IMR-90 (cell line): ENCODE results near the gene ZBTB38. TPM values are rescaled to one million over a fixed set of nuclear protein-coding genes. Genes with fewer than 3 reads are reported as not detected.

Experiments used
- ATAC-seq: fragments of 200-7000 bp; cut with Tn5 transposase; 2 replicates; pipeline ENCODE4 v1.9.1; 2020; ENCODE audit warnings: low read depth, mild to moderate bottlenecking, moderate library complexity
- BruUV-seq: library from RNA; stranded (reverse); fragments of 400-500 nt; replicated peaks from 2 replicates; lab custom pipeline; 2021; lab: Mats Ljungman, UMichigan
- CTCF ChIA-PET: fragments of 300-600 bp; formaldehyde crosslinking; extraction: SDS; loops from one replicate; lab custom pipeline; 2021; ENCODE audit warnings: antibody characterized with exemption; lab: Yijun Ruan, JAX
- POLR2A ChIA-PET: fragments of 300-600 bp; sonication (Branson Sonifier 250); formaldehyde crosslinking; loops from one replicate; lab custom pipeline; 2022; ENCODE audit warnings: antibody characterized with exemption; ENCODE audit not compliant: unreplicated experiment; lab: Charles Lee
- DNase-seq: peaks from one replicate; pipeline ENCODE4 v3.0.0; 2013
- H2AFZ ChIP-seq: replicated peaks from 2 replicates; pipeline ENCODE3; 2013; ENCODE audit warnings: low read length, mild to moderate bottlenecking; ENCODE audit not compliant: poor library complexity
- H2AK5ac ChIP-seq: 2 replicates; pipeline ENCODE4 v1.6.1; 2013; ENCODE audit warnings: low read depth, low read length, inconsistent platforms
- H2AK9ac ChIP-seq: replicated peaks from 2 replicates; pipeline ENCODE3; 2013; ENCODE audit warnings: mild to moderate bottlenecking, low read depth, low read length, moderate library complexity; ENCODE audit not compliant: poor library complexity
- H2BK120ac ChIP-seq: 2 replicates; pipeline ENCODE4 v1.6.1; 2013; ENCODE audit warnings: low read depth, low read length, inconsistent platforms
- H2BK15ac ChIP-seq: 3 replicates; pipeline ENCODE4 v1.6.1; 2013; ENCODE audit warnings: low read depth, low read length, inconsistent platforms
- H2BK20ac ChIP-seq: 2 replicates; pipeline ENCODE4 v1.6.1; 2013; ENCODE audit warnings: low read depth, mild to moderate bottlenecking, inconsistent platforms, low read length, moderate library complexity
- H2BK5ac ChIP-seq: 2 replicates; pipeline ENCODE4 v1.6.1; 2013; ENCODE audit warnings: mild to moderate bottlenecking, low read depth, low read length, inconsistent platforms; ENCODE audit not compliant: poor library complexity, severe bottlenecking
- H3K14ac ChIP-seq: replicated peaks from 2 replicates; pipeline ENCODE4 v1.6.1; 2013; ENCODE audit warnings: low read depth, low read length, inconsistent platforms
- H3K18ac ChIP-seq: 2 replicates; pipeline ENCODE4 v1.6.1; 2013; ENCODE audit warnings: low read depth, low read length, control low read depth
- H3K23ac ChIP-seq: 2 replicates; pipeline ENCODE4 v1.6.1; 2013; ENCODE audit warnings: low read depth, low read length, inconsistent platforms
- H3K27ac ChIP-seq: 2 replicates; pipeline ENCODE4 v1.5.1; 2013; ENCODE audit warnings: mild to moderate bottlenecking, control low read depth, low read length; ENCODE audit not compliant: insufficient read depth
- H3K27me3 ChIP-seq: 2 replicates; pipeline ENCODE4 v1.6.1; 2013; ENCODE audit warnings: low read length; ENCODE audit not compliant: control insufficient read depth, insufficient read depth
- H3K36me3 ChIP-seq: 2 replicates; pipeline ENCODE4 v1.6.1; 2013; ENCODE audit warnings: low read length, mixed read lengths; ENCODE audit not compliant: control insufficient read depth, insufficient read depth
- H3K4ac ChIP-seq: 2 replicates; pipeline ENCODE4 v1.6.1; 2013; ENCODE audit warnings: low read depth, low read length, inconsistent platforms
- H3K4me1 ChIP-seq: 2 replicates; pipeline ENCODE4 v1.6.1; 2013; ENCODE audit warnings: low read length, mixed read lengths; ENCODE audit not compliant: control insufficient read depth, insufficient read depth
- H3K4me2 ChIP-seq: 2 replicates; pipeline ENCODE4 v1.6.1; 2013; ENCODE audit warnings: low read depth, mild to moderate bottlenecking, control low read depth, low read length, moderate library complexity
- H3K4me3 ChIP-seq: 2 replicates; pipeline ENCODE4 v1.5.1; 2013; ENCODE audit warnings: low read depth, mild to moderate bottlenecking, control low read depth, low read length, moderate library complexity; ENCODE audit not compliant: insufficient read depth
- H3K56ac ChIP-seq: 2 replicates; pipeline ENCODE4 v1.6.1; 2013; ENCODE audit warnings: low read length, inconsistent platforms; ENCODE audit not compliant: insufficient read depth; ENCODE audit errors: extremely low read depth
- H3K79me1 ChIP-seq, 2 experiments: 2 replicates each; pipeline ENCODE4 v1.6.1; 2013; ENCODE audit warnings: low read length in 2 of 2, inconsistent platforms in 1 of 2, low read depth in 1 of 2
- H3K9ac ChIP-seq: 2 replicates; pipeline ENCODE4 v1.6.1; 2013; ENCODE audit warnings: low read depth, low read length, control low read depth
- H3K9me1 ChIP-seq: 2 replicates; pipeline ENCODE4 v1.6.1; 2013; ENCODE audit warnings: low read length, inconsistent platforms; ENCODE audit not compliant: insufficient read depth
- H3K9me3 ChIP-seq: 2 replicates; pipeline ENCODE4 v1.6.1; 2013; ENCODE audit warnings: low read length; ENCODE audit not compliant: control insufficient read depth, insufficient read depth
- H4K20me1 ChIP-seq: 2 replicates; pipeline ENCODE4 v1.6.1; 2013; ENCODE audit warnings: low read length, inconsistent platforms; ENCODE audit not compliant: insufficient read depth
- H4K5ac ChIP-seq: 2 replicates; pipeline ENCODE4 v1.6.1; 2013; ENCODE audit warnings: mild to moderate bottlenecking, low read depth, low read length, control low read depth
- H4K8ac ChIP-seq, 2 experiments: 2 replicates each; pipeline ENCODE4 v1.6.1; 2013; ENCODE audit warnings: low read depth in 2 of 2, low read length in 2 of 2, control low read depth in 1 of 2, inconsistent platforms in 1 of 2
- H4K91ac ChIP-seq: 2 replicates; pipeline ENCODE4 v1.6.1; 2013; ENCODE audit warnings: low read depth, low read length, inconsistent platforms; ENCODE audit not compliant: insufficient read depth
- BHLHE40 ChIP-seq: fragments of 150-350 bp; IDR thresholded peaks from 2 replicates; pipeline ENCODE4 v1.6.1; 2016; ENCODE audit warnings: mild to moderate bottlenecking, low read depth, low read length
- CEBPB ChIP-seq: IDR thresholded peaks from 2 replicates; pipeline ENCODE4 v1.6.1; 2012; ENCODE audit warnings: low read depth, low read length, improper control_type of control experiment
- CHD1 ChIP-seq: IDR thresholded peaks from 2 replicates; pipeline ENCODE4 v1.6.1; 2012; ENCODE audit warnings: low read depth, low read length, improper control_type of control experiment
- CTCF ChIP-seq: conservative IDR thresholded peaks from 2 replicates; pipeline ENCODE4 v1.5.1; 2012; ENCODE audit warnings: mild to moderate bottlenecking, low read depth, low read length, improper control_type of control experiment
- ELK1 ChIP-seq: fragments of 150-350 bp; IDR thresholded peaks from 2 replicates; pipeline ENCODE4 v1.6.1; 2016; ENCODE audit warnings: low read depth, mild to moderate bottlenecking, low read length, moderate library complexity, borderline replicate concordance
- FOS ChIP-seq: fragments of 150-350 bp; IDR thresholded peaks from 2 replicates; pipeline ENCODE4 v1.6.1; 2016; ENCODE audit warnings: low read depth, low read length
- MAFK ChIP-seq: IDR thresholded peaks from 2 replicates; pipeline ENCODE4 v1.6.1; 2012; ENCODE audit warnings: low read depth, low read length, improper control_type of control experiment
- MAZ ChIP-seq: IDR thresholded peaks from 2 replicates; pipeline ENCODE4 v1.6.1; 2012; ENCODE audit warnings: low read depth, mild to moderate bottlenecking, low read length, improper control_type of control experiment, moderate library complexity, borderline replicate concordance
- MXI1 ChIP-seq: IDR thresholded peaks from 2 replicates; pipeline ENCODE4 v1.6.1; 2012; ENCODE audit warnings: low read depth, mild to moderate bottlenecking, low read length, moderate library complexity, borderline replicate concordance
- NFE2L2 ChIP-seq: fragments of 150-350 bp; IDR thresholded peaks from 2 replicates; pipeline ENCODE4 v1.6.1; 2016; ENCODE audit warnings: low read depth, mild to moderate bottlenecking, low read length
- POLR2A ChIP-seq: IDR thresholded peaks from 2 replicates; pipeline ENCODE4 v1.6.1; 2012; ENCODE audit warnings: mild to moderate bottlenecking, low read depth, low read length
- RAD21 ChIP-seq: IDR thresholded peaks from 2 replicates; pipeline ENCODE4 v1.6.1; 2012; ENCODE audit warnings: low read length, improper control_type of control experiment
- RCOR1 ChIP-seq: IDR thresholded peaks from 2 replicates; pipeline ENCODE4 v1.6.1; 2012; ENCODE audit warnings: mild to moderate bottlenecking, low read length, improper control_type of control experiment; ENCODE audit not compliant: insufficient replicate concordance
- RFX5 ChIP-seq: IDR thresholded peaks from 2 replicates; pipeline ENCODE4 v1.8.0; 2012; ENCODE audit warnings: low read depth, mild to moderate bottlenecking, low read length, moderate library complexity
- SMC3 ChIP-seq: fragments of 150-350 bp; IDR thresholded peaks from 2 replicates; pipeline ENCODE4 v1.6.1; 2016; ENCODE audit warnings: low read depth, mild to moderate bottlenecking, antibody characterized with exemption, low read length, moderate library complexity
- USF2 ChIP-seq: fragments of 150-350 bp; IDR thresholded peaks from 2 replicates; pipeline ENCODE4 v1.6.1; 2017; ENCODE audit warnings: mild to moderate bottlenecking, antibody characterized with exemption, low read length, low read depth
- WGBS, 2 experiments: methylation state at CpG; one replicate each; pipeline versions ENCODE4 v1.1.5 to v1.1.7; 2013; ENCODE audit warnings: missing lambda C conversion rate in 2 of 2; ENCODE audit not compliant: insufficient read length in 1 of 2; ENCODE audit errors: extremely low coverage in 2 of 2; 5-methylcytosine and 5-hydroxymethylcytosine counted together
- dilution Hi-C: fragments of 300-500 bp; cut with HindIII; formaldehyde crosslinking; loops from one replicate; pipeline ENCODE4 v1.14.3; 2018; ENCODE audit warnings: low sequenced_read_pairs; ENCODE audit not compliant: unreplicated experiment
- in situ Hi-C: fragments of 300-500 bp; cut with MboI; formaldehyde crosslinking; loops from 3 replicates; pipeline ENCODE4 v1.14.3; 2019; ENCODE audit warnings: low sequenced_read_pairs, inconsistent platforms, mixed read lengths
- intact Hi-C: fragments of 100-400 bp; cut with micrococcal nuclease; formaldehyde crosslinking; loops from 2 replicates; pipeline ENCODE4 v1.10.0; 2022
- polyA plus RNA-seq, 3 experiments: library from polyadenylated mRNA; depleted of rRNA; stranded (reverse); fragments of >200 nt; gene quantifications; 2 replicates each; pipeline ENCODE4 v1.2.3, GENCODE V29; 2012; ENCODE audit warnings: low replicate concordance in 1 of 3
- total RNA-seq: library from RNA; depleted of rRNA; stranded (reverse); fragments of >200 nt; gene quantifications from 2 replicates; pipeline ENCODE4 v1.2.3, GENCODE V29; 2012

The ZBTB38 gene
- total and polyA plus RNA-seq, 2 of the 4 experiments (the other 2 are of a cell fraction) = 44.9 to 274 TPM

GRCh38 chr3:141365201-141365600 lies 3.1 kb upstream of the ZBTB38 start:
- H3K9ac ChIP-seq = no peak overlapping the region
- H3K9me1 ChIP-seq = 0 out of 2 replicates have a peak, but pooled peaks cover 3% of the 10 kb centered on the region
- no peaks in the 10 kb centered on the region for H4K20me1 ChIP-seq
- WGBS, 2 experiments = 100% methylated on average over 1 of the region's 1 CpG; no CpG with 5 or more reads in 1 of the 2 experiments
- DNase-seq = no peak
- peak overlapping the region; percentile 98 for H2AK5ac ChIP-seq
- dilution Hi-C loops (no loop called here), in situ Hi-C loops (no loop called here), intact Hi-C loops (no loop called here)
- peak overlapping the region; percentile 98 for H2BK20ac ChIP-seq
- ATAC-seq = no peak
- H4K91ac ChIP-seq = peak overlapping the region; percentile 96
- no peaks in the 10 kb centered on the region for H3K27me3 ChIP-seq
- H2BK5ac ChIP-seq = peak overlapping the region; percentile 100
- H2BK15ac ChIP-seq = peak overlapping the region; percentile 94; the same call in 2 of the 3 replicates
- no peaks in the 10 kb centered on the region; the same call in 1 of the 2 replicates for H3K36me3 ChIP-seq
- peak overlapping the region; percentile 92 for H4K5ac ChIP-seq
- ChIA-PET CTCF (interaction anchor here (0.6 kb wide), 1 partner anchor 54 kb away, joined by 3 read pairs; no protein-coding TSS in a partner anchor), POLR2A (no interaction called here)
- peak overlapping the region; percentile 99 for H2BK120ac ChIP-seq
- H3K27ac ChIP-seq = peak overlapping the region; percentile 93
- H3K4ac ChIP-seq = peak overlapping the region; percentile 100
- peaks cover 22% of the 10 kb centered on the region for H3K4me1 ChIP-seq
- H2AK9ac ChIP-seq = peak overlapping the region; percentile 3
- TF ChIP-seq BHLHE40 (no peak), CHD1 (no peak), ELK1 (no peak), CEBPB (no peak), SMC3 (no peak), FOS (no peak), RFX5 (no peak), NFE2L2 (no peak), MAFK (no peak), MXI1 (no peak), POLR2A (no peak; the same call in none of the 2 replicates), RAD21 (no peak), USF2 (no peak), RCOR1 (no peak), CTCF (no peak), MAZ (no peak)
- H3K4me2 ChIP-seq = no peak overlapping the region
- peak overlapping the region; percentile 80 to 98 for H4K8ac ChIP-seq
- no TSS peak for BruUV-seq
- H2AFZ ChIP-seq = no peak overlapping the region
- H3K56ac ChIP-seq = peak overlapping the region; percentile 63
- peaks cover 13 to 37% of the 10 kb centered on the region in 2 experiments for H3K79me1 ChIP-seq
- H3K23ac ChIP-seq = peak overlapping the region; percentile 82; the same call in 1 of the 2 replicates
- peak overlapping the region; percentile 99 for H3K18ac ChIP-seq
- H3K9me3 ChIP-seq = no peaks in the 10 kb centered on the region
- H3K4me3 ChIP-seq = no peak overlapping the region
- peak overlapping the region; percentile 99 for H3K14ac ChIP-seq
